NCI-H82 treated with DMSO at 0.1 percent for 48 hours (cell line): ENCODE results near the gene PNMA8A.
"Not testable (repeated sequence)": the region's sequence is repeated elsewhere in the genome, so short reads cannot be mapped to it uniquely, and the experiment has no call there.

ENCODE experiments used
- DNase-seq: peaks from one replicate; lab custom pipeline; 2025; ENCODE audit not compliant: unreplicated experiment; lab: John Stamatoyannopoulos, UW

The PNMA8A gene

DNA sequence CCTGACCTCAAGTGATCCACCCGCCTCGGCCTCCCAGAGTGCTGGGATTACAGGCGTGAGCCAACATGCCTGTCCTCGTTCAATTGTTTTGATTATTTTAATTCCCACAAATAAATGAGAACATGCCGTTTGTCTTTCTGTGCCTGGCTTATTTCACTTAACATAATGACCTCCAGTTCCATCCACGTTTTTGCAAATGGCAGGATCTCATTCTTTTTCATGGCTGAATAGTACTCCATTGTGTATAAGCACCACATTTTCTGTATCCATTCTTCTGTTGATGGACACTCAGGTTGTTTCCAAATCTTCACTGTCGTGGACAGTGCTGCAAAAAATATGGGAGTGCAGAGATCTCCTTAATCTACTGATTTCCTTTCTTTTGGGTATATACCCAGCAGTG is 37.9 kb downstream of the PNMA8A start:
- not testable (repeated sequence) for DNase-seq

DNA sequence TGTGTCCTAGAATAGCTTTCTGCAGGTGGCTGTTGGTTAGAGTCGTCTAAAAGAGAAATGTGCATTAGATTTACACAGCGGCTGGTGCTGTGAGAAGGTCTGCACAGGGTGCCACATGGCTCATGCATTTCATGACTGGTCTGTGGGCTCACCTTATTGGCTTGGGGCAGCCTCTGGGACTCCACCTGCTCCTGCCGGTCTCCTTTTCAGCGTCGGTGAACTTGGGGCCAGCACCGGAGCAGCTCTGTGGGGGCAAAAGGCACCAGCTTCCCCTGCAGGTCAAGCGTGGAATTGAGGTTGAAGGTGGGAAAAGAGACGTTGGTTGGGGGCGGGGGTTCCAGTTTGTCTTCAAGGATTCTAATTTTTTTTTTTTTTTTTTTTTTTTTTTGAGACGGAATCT is 39.5 kb downstream of the PNMA8A start:
- DNase-seq, result no peak

DNA sequence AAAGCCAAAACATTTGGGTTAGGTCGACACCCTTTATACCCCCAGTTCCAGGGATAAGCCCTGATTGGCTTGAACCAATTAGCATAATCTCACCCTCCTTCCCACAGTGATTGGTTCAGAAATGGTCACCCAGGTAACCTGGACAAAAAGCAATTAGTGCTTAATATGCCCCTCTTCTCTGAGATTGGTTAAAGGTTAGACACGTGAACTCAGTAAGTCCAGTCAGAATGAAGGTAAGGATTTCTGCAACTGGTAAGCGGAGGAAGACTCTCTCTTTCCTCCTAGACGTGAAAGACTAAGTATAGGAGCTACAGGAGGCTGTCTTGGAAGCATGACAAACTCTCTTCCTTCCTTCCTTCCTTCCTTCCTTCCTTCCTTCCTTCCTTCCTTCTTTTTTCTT is 41.4 kb downstream of the PNMA8A start:
- DNase-seq, result peak; percentile 97

DNA sequence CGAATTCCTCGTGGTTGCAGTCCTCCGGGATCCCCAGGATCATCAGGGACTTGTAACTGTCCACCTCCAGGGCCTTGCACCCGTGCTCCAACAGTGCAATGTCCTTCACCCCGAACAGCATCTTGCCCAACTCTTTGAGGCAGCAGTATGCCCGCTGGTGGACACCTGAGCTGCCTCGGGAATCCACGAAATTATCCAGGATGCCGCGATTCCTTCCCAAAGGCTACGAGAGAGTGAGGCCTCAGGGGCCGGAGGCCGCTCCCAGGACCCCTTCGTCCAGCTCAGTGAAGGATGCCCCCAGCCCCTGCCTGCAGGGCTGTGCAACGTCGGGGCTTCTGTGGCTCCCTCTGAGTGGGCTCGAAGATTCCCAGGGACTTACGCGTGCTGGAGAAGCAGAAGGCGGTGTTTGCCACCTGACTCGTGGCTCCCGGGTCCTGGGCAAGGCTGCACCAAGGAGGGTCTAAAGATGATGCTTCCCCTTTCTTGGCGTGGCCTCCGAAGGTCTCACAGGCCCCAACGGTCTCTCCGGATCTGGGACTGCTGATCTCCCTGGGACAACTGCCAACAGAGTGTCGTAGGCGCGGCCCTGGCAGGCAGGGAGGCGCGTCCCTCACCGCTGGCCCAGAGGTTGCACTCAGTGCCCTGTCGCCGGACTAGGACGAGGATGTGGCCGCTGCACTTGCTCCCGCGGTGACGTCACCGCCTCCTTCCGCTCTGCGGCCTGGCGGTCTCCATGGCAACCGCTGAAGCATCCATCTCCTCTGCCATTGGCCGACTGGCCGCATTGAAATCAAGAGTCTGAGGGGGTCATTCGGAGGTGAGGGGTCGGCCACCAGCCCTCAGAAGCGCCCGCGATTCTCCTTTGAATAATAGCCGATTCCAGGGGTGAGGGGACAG is 42.9 kb downstream of the PNMA8A start, which contains the start of gene PNMA8C:
PNMA8C (minus strand) TSS at position 698 of the 897 bp plus-strand sequence; CDS start at position 121, 577 bp downstream.
- no peak for DNase-seq

DNA sequence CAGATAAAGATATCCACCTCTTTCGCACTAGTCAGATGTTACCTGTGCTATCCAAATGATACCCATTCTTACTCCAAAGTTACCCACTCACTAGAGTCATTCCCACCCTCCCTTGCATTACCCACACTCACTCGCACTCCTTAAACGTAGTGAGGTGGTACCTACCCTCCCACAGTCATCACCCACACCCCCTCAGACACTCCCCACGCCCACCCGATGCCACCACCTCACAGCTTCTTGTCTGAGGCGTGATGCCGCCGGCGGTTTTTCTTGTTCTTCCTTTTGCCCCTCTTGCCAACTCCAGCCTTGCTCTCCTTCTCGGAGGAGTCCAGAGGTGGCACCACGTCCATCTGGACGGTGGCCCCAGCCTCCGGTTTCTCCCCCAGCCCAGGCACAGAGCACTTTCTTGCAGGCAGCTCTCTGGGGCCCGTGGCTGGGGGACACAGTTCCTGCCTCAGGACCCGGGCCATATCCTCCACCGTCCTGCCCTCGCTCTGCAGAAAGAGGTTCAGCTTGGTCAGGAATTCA is 43.8 kb downstream of the PNMA8A start:
- DNase-seq, result no peak

DNA sequence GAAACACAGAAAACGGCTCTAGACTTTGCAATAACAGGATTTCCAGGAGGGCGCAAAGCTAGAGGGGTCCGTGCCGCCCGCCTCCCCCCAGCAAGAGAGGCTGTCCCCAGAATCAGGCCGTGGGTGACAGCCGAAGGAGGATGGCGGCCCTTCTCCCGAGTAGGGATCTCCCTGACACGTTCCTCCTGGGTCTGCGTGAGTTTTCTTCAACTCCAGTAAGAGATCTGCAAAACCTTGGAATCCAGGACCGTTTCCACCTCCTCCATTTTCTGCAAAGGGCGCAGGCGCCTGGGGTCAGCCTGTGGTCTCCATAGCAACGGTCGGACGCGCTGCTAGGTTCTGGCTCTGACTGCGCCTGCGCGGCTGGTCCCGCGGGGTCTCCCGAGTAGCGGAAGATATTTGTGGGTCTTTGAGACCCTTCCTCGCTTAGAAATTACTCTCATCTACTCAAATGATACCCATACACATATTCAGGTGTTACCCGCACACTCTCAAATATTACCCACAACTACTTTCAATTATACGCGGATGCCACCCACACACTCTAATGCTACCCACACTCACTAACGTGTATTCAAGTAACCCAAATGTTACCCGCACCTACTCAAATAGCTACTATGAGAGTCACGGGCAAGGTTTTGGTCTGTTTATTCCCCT is 44.7 kb downstream of the PNMA8A start:
- peak; percentile 82 for DNase-seq

DNA sequence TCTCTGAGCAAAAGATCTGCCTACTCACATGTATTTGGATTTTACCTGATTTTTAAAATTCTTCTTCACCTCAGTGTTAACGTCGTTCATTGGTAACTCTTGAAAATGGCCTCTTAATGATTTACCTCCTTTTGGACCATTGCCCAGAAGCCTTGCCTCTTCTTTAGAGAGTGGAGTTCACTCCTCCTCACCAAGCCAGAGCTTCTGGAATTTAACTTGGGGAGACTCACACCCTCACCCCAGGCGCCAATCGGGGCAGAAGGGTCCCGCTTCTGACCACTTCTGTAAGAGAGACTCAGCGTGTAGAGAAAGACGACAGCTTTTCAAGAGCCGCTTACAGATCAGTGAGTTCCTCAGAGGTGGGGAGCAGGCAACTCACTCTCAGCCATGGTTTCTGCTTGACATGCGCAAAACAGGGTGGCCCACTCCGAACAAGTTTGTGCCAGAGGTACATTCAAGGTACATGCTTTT is 45.3 kb downstream of the PNMA8A start:
- no peak for DNase-seq

DNA sequence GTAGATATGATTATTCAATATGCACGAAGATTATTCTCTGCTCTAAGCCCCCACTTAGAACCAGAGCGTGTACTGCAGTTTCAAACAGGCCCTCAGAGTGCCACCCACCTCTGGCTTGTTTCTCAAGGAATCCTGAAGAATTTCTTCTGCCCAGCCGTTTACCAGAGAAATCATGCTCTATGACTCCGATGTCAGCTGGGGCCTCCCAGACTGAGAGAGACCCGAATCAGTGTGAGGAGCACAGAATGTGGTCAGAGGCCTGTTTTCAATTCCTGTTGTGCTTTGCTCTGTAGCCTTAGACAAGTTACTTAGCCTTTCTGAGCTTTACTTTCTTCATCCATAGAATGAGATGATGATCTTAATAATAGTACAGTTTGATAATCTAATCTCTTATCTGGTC is 48.2 kb downstream of the PNMA8A start:
- DNase-seq, result no peak

DNA sequence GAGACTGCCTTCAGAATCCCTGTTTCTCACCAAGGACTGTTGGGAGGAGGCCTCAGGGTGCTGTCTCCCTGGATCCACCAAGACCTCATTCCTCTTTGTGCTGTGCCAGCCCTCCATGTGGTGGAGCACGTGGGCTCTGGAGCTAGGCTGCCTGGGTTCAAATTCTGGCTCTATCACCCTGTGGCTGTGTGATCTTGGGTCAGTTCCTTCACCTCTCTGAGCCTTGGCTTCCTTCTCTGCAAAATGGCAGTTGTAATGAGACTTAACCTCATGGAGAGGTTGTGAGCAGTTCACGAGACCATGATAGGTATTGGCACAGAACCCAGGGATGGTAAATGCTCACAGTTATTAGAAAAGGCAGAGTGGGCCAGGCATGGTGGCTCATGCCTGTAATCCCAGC is 49.0 kb downstream of the PNMA8A start:
- no peak for DNase-seq

DNA sequence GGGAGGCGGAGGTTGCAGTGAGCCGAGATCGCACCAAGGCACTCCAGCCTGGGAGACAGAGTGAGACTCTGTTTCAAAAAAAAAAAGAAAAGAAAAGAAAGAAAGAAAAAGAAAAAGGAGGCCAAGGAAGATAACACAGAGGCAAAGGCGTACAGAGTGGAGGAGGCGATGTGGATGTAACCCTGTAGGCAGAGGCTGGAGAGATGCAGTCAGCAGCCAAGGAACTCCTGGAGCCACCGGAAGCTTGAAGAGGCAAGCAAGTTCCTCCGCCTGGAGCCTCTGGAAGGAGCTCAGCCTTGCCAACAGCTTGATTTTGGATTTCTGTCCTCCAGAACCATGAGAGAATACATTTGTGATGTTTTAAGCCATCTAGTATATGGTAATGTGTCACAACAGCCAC is 51.3 kb downstream of the PNMA8A start:
- DNase-seq, result no peak
